ENCODE results near the gene OAS1.

Gene OAS1

DNA sequence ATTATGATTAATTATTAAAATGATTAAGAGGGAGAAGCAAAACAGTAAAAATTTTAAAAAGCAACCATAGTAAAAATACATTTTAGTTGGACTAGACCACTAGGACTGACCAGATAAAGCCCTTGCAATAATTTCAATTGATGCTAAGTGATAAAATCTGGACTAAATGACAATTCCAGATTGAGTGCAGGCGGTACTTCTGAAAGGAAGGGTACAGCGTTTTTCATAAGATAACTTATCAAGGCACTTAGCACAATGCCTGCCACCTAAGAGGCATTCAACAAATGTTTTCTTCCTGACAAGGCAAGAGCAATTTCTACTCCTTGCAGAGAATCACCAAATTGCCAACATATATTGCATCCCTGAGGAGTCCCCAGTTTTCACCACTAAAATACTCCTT, 37.7 kb upstream of the OAS1 start:
- TF ChIP-seq, protein P1, sequence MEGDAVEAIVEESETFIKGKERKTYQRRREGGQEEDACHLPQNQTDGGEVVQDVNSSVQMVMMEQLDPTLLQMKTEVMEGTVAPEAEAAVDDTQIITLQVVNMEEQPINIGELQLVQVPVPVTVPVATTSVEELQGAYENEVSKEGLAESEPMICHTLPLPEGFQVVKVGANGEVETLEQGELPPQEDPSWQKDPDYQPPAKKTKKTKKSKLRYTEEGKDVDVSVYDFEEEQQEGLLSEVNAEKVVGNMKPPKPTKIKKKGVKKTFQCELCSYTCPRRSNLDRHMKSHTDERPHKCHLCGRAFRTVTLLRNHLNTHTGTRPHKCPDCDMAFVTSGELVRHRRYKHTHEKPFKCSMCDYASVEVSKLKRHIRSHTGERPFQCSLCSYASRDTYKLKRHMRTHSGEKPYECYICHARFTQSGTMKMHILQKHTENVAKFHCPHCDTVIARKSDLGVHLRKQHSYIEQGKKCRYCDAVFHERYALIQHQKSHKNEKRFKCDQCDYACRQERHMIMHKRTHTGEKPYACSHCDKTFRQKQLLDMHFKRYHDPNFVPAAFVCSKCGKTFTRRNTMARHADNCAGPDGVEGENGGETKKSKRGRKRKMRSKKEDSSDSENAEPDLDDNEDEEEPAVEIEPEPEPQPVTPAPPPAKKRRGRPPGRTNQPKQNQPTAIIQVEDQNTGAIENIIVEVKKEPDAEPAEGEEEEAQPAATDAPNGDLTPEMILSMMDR (conservative IDR thresholded peaks at IDR 0.05; ENCODE audit: low read depth, low read length): no peak
- H3K4me3 ChIP-seq (ENCODE audit: low read depth, low read length): no peak overlapping the region
- DNase-seq (ENCODE audit: low read depth): no peak

DNA sequence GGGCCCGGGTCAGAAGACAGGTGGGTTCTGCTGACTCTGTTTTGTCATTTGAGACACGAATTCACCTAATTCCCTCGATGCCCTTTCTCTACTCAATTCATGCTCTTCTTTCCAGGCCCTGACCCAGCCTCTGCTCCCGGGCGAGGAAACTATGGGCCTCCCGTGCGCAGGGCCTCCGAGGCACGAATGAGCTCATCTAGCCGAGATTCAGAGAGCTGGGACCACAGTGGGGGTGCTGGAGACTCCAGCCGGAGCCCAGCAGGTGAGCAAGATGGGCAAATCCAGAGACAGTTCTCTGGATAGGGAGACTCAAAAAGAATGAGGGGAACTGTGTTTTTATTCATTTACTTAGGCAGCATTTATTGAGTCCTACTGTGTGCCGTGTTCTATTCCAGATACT, 37.0 kb upstream of the OAS1 start:
- H3K4me3 ChIP-seq (ENCODE audit: low read depth, low read length): no peak overlapping the region
- DNase-seq (ENCODE audit: low read depth): no peak
- TF ChIP-seq, protein P1 (conservative IDR thresholded peaks at IDR 0.05; ENCODE audit: low read depth, low read length): no peak

DNA sequence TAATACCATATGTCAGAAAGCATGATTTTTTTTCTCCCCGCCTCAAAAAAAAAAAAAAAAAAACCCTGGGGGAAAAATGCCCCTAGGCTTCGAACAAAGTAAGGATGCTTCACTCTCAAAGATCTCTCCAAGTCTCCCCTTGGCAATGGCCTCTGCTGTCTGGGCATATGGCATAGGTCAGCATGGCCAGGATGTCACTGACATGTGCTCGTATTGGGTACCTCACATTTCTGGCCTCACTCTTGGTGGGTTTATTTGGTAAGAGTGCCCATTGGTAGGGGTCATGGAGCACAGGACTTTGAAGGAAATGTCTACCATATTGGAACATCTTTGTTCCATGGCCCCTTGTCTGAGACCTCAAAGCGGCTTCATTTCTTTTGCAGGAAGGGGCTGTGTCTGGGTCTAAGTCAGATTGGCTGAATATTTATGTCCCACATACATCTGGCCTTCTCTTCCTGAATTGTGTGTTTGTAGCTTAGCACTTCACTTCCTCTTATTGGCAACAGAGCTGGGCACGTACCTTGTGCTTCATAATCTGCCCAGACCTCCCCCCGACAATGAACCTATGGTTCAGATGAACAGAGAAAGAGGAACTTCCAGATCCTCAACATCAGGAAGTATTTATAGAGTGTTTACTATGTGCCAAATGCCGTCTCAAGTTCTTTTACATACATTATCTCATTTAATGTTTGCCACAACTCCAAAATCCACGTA, 36.3 kb upstream of the OAS1 start:
- no peak overlapping the region for H3K4me3 ChIP-seq (ENCODE audit: low read depth, low read length)
- TF ChIP-seq, protein P1 (conservative IDR thresholded peaks at IDR 0.05; ENCODE audit: low read depth, low read length): no peak
- DNase-seq (ENCODE audit: low read depth): no peak

DNA sequence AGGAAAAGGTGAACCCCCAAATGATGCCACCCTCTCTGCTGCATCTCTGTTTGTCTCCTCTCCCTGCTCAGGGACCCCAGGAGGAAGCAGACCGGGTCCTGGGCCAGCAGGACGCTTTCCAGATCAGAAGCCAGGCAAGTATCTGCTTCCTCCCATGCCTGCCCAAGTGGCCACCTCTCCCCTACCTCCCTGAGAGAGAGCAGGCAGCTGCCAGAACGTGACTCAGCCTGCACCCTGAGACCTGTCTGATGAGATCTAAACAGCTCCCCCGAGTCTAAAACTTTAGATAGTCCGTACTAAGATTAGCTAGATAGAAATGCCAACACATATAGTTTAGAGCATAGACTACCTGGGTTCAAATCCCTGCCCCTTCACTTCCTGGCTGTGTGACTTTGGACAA, 31.2 kb upstream of the OAS1 start:
- no peak overlapping the region for H3K4me3 ChIP-seq (ENCODE audit: low read depth, low read length)
- DNase-seq (ENCODE audit: low read depth): no peak
- TF ChIP-seq, protein P1 (conservative IDR thresholded peaks at IDR 0.05; ENCODE audit: low read depth, low read length): no peak

DNA sequence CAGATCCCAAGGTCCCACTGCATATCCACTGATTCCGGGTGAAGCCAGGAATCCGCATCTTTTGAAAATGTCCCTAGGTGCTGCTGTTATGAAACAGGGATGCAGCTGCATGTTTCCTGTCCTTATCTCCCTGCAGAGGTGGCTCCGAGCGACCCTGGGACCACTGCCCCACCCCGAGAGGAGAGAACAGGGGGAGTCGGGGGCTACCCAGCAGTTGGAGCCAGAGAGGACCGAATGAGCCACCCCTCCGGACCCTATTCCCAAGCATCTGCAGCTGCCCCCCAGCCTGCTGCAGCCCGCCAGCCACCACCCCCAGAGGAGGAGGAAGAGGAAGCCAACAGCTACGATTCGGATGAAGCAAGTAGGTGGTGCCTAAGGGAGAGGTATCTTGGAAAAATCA, 30.3 kb upstream of the OAS1 start:
- TF ChIP-seq, protein P1 (conservative IDR thresholded peaks at IDR 0.05; ENCODE audit: low read depth, low read length): no peak
- no peak overlapping the region for H3K4me3 ChIP-seq (ENCODE audit: low read depth, low read length)
- DNase-seq (ENCODE audit: low read depth): no peak

DNA sequence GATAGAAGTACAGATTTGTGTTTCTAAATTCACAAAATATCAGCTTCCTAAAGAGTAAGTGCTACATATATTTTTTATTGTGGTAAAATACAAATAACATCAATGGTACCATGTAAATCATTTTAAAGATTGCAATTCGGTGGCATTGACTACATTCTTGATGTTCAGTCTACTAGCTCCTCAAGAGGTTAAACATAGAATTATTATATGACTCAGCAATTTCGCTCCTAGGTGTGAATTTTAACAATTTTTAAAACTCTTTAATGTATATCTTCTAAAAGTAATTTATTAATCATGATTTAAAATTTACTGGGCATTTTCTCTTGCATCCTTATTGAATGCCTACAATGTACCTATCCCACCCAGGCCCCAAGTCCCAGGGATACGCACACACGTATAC, 29.8 kb upstream of the OAS1 start:
- no peak overlapping the region for H3K4me3 ChIP-seq (ENCODE audit: low read depth, low read length)
- TF ChIP-seq, protein P1 (conservative IDR thresholded peaks at IDR 0.05; ENCODE audit: low read depth, low read length): no peak
- no peak for DNase-seq (ENCODE audit: low read depth)

DNA sequence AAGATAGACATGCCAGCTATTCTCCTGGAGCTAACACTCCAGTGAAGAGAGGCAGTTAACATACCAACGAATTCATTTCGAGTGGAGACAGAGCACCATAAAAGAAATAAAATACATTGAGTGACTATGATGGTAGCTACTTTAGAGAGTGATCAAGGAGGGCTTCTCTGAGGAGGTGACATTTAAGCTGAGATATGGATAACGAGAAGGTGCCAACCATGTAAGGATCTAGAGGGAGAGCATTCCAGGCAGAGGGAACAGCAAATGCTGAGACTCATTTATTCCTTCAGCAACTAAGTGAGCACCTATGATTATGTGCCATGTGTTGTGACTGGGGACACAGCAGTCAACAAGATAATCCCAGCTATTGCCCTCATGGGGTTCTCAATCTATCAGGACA, 28.3 kb upstream of the OAS1 start:
- TF ChIP-seq, protein P1 (conservative IDR thresholded peaks at IDR 0.05; ENCODE audit: low read depth, low read length): no peak
- H3K4me3 ChIP-seq (ENCODE audit: low read depth, low read length): no peak overlapping the region
- no peak for DNase-seq (ENCODE audit: low read depth)
